HL-60 (cell line): ENCODE results near the gene PRKCE.

Experiments used
- DNase-seq, 2 experiments: peaks; one replicate each; pipeline ENCODE4 v3.0.0-alpha.2; 2010 to 2020; ENCODE audit warnings: low read depth in 1 of 2, low spot score in 1 of 2
- H3K27ac ChIP-seq: fragments of 250-450 bp; sonication (Bioruptor Pico); replicated peaks from 2 replicates; pipeline ENCODE4 v1.5.1; 2020; ENCODE audit warnings: mild to moderate bottlenecking, moderate library complexity
- H3K27me3 ChIP-seq: fragments of 250-450 bp; sonication (Bioruptor Pico); 2 replicates; pipeline ENCODE4 v1.5.1; 2021; ENCODE audit warnings: mild to moderate bottlenecking, moderate library complexity; ENCODE audit not compliant: insufficient read depth, poor library complexity, severe bottlenecking
- H3K4me3 ChIP-seq: replicated peaks from 2 replicates; pipeline ENCODE4 v1.5.1; 2011; ENCODE audit warnings: mild to moderate bottlenecking, control low read depth, low read length; ENCODE audit not compliant: insufficient read depth
- CTCF ChIP-seq: IDR thresholded peaks from one replicate; pipeline ENCODE4 v1.5.1; 2011; ENCODE audit warnings: low read length, control low read depth, inconsistent platforms; ENCODE audit not compliant: insufficient read depth
- GABPA ChIP-seq: IDR thresholded peaks from 2 replicates; pipeline ENCODE4 v1.6.1; 2012; ENCODE audit warnings: low read depth
- POLR2AphosphoS5 ChIP-seq: IDR thresholded peaks from 2 replicates; pipeline ENCODE4 v1.6.1; 2012; ENCODE audit warnings: low read depth
- REST ChIP-seq: IDR thresholded peaks from 2 replicates; pipeline ENCODE4 v1.6.1; 2012; ENCODE audit warnings: low read depth; ENCODE audit not compliant: insufficient replicate concordance
- SPI1 ChIP-seq: IDR thresholded peaks from 2 replicates; pipeline ENCODE4 v1.6.1; 2012; ENCODE audit warnings: low read depth, mild to moderate bottlenecking, borderline replicate concordance

PRKCE gene

GRCh38 chr2:46003903-46004473 lies 352.5 kb downstream of the PRKCE start:
- no peak overlapping the region for H3K27ac ChIP-seq
- H3K27me3 ChIP-seq: no peaks in the 10 kb centered on the region
- TF ChIP-seq POLR2AphosphoS5 (no peak), REST (no peak), GABPA (no peak), CTCF (no peak), SPI1 (no peak)
- H3K4me3 ChIP-seq: no peak overlapping the region
- DNase-seq: no peak

- no peak overlapping the region for H3K27ac ChIP-seq
Measured at GRCh38 chr2:46006473-46007025, 355.1 kb downstream of the PRKCE start.

More at GRCh38 chr2:46006473-46007025, 355.1 kb downstream of the PRKCE start:
- no peak for DNase-seq
- no peak for TF ChIP-seq REST
- TF ChIP-seq CTCF: no peak
- no peak for TF ChIP-seq GABPA
- no peak for TF ChIP-seq POLR2AphosphoS5
- TF ChIP-seq SPI1: no peak
- no peak overlapping the region for H3K4me3 ChIP-seq
- no peaks in the 10 kb centered on the region for H3K27me3 ChIP-seq
